A673 (cell line): ENCODE data around the gene CWF19L1.

Experiments
- CTCF ChIP-seq: fragments of 300-800, 200-600 bp; sonication (generic); conservative IDR thresholded peaks from 2 replicates; pipeline ENCODE4 v1.5.1; 2017; ENCODE audit warnings: low read depth, mild to moderate bottlenecking, antibody characterized with exemption, low read length, moderate library complexity, mixed read lengths
- EZH2 ChIP-seq: fragments of 200-600 bp; sonication (generic); IDR thresholded peaks from 2 replicates; pipeline ENCODE4 v1.6.1; 2017; ENCODE audit warnings: borderline replicate concordance, low read depth, mild to moderate bottlenecking, mixed read lengths, antibody characterized with exemption, low read length; ENCODE audit not compliant: poor library complexity, severe bottlenecking

DNA sequence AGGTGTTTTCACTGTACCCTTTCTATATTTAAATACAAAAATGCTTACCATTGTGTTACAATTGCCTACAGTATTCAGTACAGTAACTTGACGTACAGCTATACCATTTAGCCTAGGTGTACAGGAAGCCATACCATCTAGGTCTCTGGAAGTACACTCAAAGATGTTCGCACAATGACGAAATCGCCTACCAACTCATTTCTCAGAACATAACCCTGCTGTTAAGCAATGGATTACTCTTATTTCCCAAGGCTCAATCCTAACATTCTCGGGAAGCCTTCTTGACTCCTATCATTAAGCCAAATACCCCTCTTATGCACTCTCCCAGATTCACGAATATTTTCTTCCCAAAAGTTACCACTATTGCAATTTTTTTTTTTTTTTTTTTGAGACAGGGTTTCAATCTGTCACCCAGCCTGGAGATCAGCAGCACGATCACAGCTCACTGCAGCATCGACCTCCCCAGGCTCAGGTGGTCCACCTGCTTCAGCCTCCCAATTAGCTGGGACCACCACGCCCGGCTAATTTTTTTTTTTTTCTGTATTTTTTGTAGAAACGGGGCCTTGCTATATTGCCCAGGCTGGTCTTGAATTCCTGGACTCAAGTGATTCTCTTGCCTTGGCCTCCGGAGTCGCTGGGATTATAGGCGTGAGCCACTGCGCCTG lies 1.5 kb downstream of the CWF19L1 start:
- TF ChIP-seq EZH2 (no peak), CTCF (no peak)
